Hematopoietic multipotent progenitor cell (in vitro differentiated cells): ENCODE measurements around the gene HSPA1A. TPM values are rescaled to one million over a fixed set of nuclear protein-coding genes. Genes with fewer than 3 reads are reported as not detected.
"Not testable (repeated sequence)": the region's sequence is repeated elsewhere in the genome, so short reads cannot be mapped to it uniquely, and the experiment has no call there.

Source experiments
- DNase-seq, 3 donors: peaks; one replicate each; pipeline ENCODE4 v3.0.0-alpha.2; 2011 to 2015; ENCODE audit warnings: low read depth in 2 of 3, low spot score in 2 of 3
- small RNA-seq: library from RNA; depleted of rRNA; stranded (forward); fragments of <200 nt; gene quantifications from one replicate; pipeline ENCODE3, GENCODE V24; 2012
- total RNA-seq: library from RNA; depleted of rRNA; stranded (reverse); fragments of >200 nt; gene quantifications from one replicate; pipeline ENCODE4 v1.2.3, GENCODE V29; 2012

Gene HSPA1A
- total RNA-seq, 1 donor = 358 TPM

GRCh38 chr6:31861150-31861549 is 45.8 kb downstream of the HSPA1A start:
- DNase-seq = no peak

- no peak for DNase-seq
These were observed 46.6 kb downstream of the HSPA1A start for GRCh38 chr6:31861919-31862343.

DNA sequence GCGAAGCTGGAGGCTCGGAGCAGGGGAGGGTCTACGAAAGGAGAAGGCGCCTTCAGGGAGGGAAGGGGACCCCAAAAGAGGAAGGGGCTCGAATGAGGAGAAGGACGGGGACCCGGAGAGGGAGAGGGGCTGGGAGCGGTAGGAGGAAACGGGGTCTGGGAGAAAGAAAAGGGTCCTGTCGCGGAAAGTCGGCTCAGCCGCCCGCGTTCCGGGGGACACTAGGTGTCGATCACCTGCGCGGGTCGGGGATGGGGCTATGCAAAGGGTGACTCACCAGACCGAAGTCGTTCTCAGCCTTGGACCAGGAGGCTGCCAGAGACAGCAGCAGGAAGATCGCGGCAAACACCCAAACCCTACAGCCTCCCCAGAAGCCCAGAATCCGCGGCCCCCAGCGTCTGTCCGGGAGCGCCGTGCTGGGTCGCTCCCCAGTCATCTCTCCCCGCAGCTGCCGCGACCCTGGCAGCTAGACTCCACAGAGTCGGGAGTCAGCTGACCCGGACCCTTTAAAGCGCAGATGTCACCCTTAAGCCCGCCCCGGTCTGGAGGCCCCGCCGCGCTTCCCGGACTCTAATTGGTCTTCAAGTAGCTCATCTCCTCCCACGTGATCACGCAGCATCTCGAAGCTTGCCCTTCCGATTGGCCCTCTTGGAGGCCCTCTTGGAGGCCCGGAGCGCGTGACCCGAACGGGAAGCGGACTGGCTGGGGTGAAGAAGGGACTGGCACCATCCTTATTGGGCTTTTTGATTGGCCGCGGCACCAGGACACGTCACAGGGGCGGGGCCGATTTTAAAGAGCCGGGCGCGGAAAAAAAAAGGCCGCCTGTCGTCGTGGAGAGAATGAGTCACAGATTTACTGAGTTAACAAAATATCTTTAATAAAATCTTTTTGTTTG is 47.2 kb downstream of the HSPA1A start, which contains the start of gene NEU1:
Gene NEU1 (minus strand): TSS at position 478 of the 892 bp plus-strand sequence. CDS start 45 bp downstream, at position 433.
- peak; percentile 91 to 100 (median 100) for DNase-seq

- DNase-seq = not testable (repeated sequence)
These were observed 48.8 kb downstream of the HSPA1A start for GRCh38 chr6:31864123-31864562.

- DNase-seq = no peak
These were observed 49.5 kb downstream of the HSPA1A start for GRCh38 chr6:31864818-31865204.

GRCh38 chr6:31865205-31866118 is 50.1 kb downstream of the HSPA1A start:
- DNase-seq = no peak

Small RNA genes within 50 kb of the gene (small RNA-seq; reads per million reads assigned to genes)
- gene RF00019 (not detected), gene SNORD48 (19.5 reads per million, percentile 94 among the genes with 10 or more reads in this experiment), gene SNORD52 (not detected)

Other genes starting within 250 kb of the HSPA1A start
- gene LTA, start 243.3 kb upstream of the HSPA1A start, total RNA-seq = under 0.01 TPM
- 0.27 TPM for gene TNF, start 240.0 kb upstream of the HSPA1A start, total RNA-seq
- gene LTB, start 233.1 kb upstream of the HSPA1A start, total RNA-seq = 31.0 TPM
- gene LST1, start 229.3 kb upstream of the HSPA1A start, total RNA-seq = 74.9 TPM
- 0.27 TPM for gene NCR3, start 222.5 kb upstream of the HSPA1A start, total RNA-seq
- gene AIF1, start 200.3 kb upstream of the HSPA1A start, total RNA-seq = 66.8 TPM
- 117 TPM for gene PRRC2A, start 194.8 kb upstream of the HSPA1A start, total RNA-seq
- 172 TPM for gene BAG6, start 162.9 kb upstream of the HSPA1A start, total RNA-seq
- gene APOM, start 159.6 kb upstream of the HSPA1A start, total RNA-seq = 3.8 TPM
- 19.1 TPM for gene C6orf47, start 154.8 kb upstream of the HSPA1A start, total RNA-seq
- 16.2 TPM for gene GPANK1, start 150.5 kb upstream of the HSPA1A start, total RNA-seq
- 232 TPM for gene CSNK2B, start 149.5 kb upstream of the HSPA1A start, total RNA-seq
- gene LY6G5B, start 145.6 kb upstream of the HSPA1A start, total RNA-seq = 7.8 TPM
- 3.5 TPM for gene LY6G5C, start 134.5 kb upstream of the HSPA1A start, total RNA-seq
- gene ABHD16A, start 112.2 kb upstream of the HSPA1A start, total RNA-seq = 75.4 TPM
- gene LY6G6F, start 108.7 kb upstream of the HSPA1A start, total RNA-seq = 0.54 TPM
- 1.6 TPM for gene LY6G6D, start 100.2 kb upstream of the HSPA1A start, total RNA-seq
- gene LY6G6C, start 93.8 kb upstream of the HSPA1A start, total RNA-seq = 0.54 TPM
- gene MPIG6B, start 92.2 kb upstream of the HSPA1A start, total RNA-seq = 7.8 TPM
- 223 TPM for gene DDAH2, start 86.2 kb upstream of the HSPA1A start, total RNA-seq
- 794 TPM for gene CLIC1, start 79.0 kb upstream of the HSPA1A start, total RNA-seq
- gene MSH5, start 75.5 kb upstream of the HSPA1A start, total RNA-seq = 32.3 TPM
- gene SAPCD1, start 52.9 kb upstream of the HSPA1A start, total RNA-seq = 0.27 TPM
- gene VWA7, start 38.2 kb upstream of the HSPA1A start, total RNA-seq = 2.4 TPM
- 52.0 TPM for gene VARS1, start 19.8 kb upstream of the HSPA1A start, total RNA-seq
- 70.6 TPM for gene LSM2, start 8.6 kb upstream of the HSPA1A start, total RNA-seq
- gene HSPA1L, start 260 bp upstream of the HSPA1A start, total RNA-seq = 1.9 TPM
- 303 TPM for gene HSPA1B, start 12.2 kb downstream of the HSPA1A start, total RNA-seq
- 51.7 TPM for gene NEU1, start 47.3 kb downstream of the HSPA1A start, total RNA-seq
- 0.81 TPM for gene SLC44A4, start 63.5 kb downstream of the HSPA1A start, total RNA-seq
- gene EHMT2, start 82.2 kb downstream of the HSPA1A start, total RNA-seq = 128 TPM
- gene ZBTB12, start 86.5 kb downstream of the HSPA1A start, total RNA-seq = 8.9 TPM
- gene C2, start 112.2 kb downstream of the HSPA1A start, total RNA-seq = 0.54 TPM
- gene CFB, start 130.6 kb downstream of the HSPA1A start, total RNA-seq = 0.54 TPM
- gene NELFE, start 143.4 kb downstream of the HSPA1A start, total RNA-seq = 44.7 TPM
- gene SKIC2, start 143.6 kb downstream of the HSPA1A start, total RNA-seq = 62.7 TPM
- 36.4 TPM for gene DXO, start 156.6 kb downstream of the HSPA1A start, total RNA-seq
- 5.9 TPM for gene C4A, start 166.5 kb downstream of the HSPA1A start, total RNA-seq
- gene C4B, start 199.3 kb downstream of the HSPA1A start, total RNA-seq = 4.6 TPM
- gene CYP21A2, start 222.9 kb downstream of the HSPA1A start, total RNA-seq = 0.27 TPM